Parathyroid adenoma (tissue), 2 donors: ENCODE results near the gene MYOM3.

ENCODE experiments used
- H2AFZ ChIP-seq: fragments of 300-600 bp; sonication (generic); one replicate; pipeline ENCODE4 v1.7.0; 2017; ENCODE audit warnings: antibody characterized with exemption, mild to moderate bottlenecking
- H3K27ac ChIP-seq: fragments of 300-600 bp; sonication (generic); one replicate; pipeline ENCODE4 v1.7.0; 2017
- H3K27me3 ChIP-seq: fragments of 300-600 bp; sonication (generic); one replicate; pipeline ENCODE4 v1.7.0; 2017; ENCODE audit warnings: low read length; ENCODE audit not compliant: control insufficient read depth, insufficient read depth
- H3K36me3 ChIP-seq: fragments of 300-600 bp; sonication (generic); one replicate; pipeline ENCODE4 v1.7.0; 2017; ENCODE audit warnings: low read length; ENCODE audit not compliant: control insufficient read depth, insufficient read depth
- H3K4me1 ChIP-seq: fragments of 300-600 bp; sonication (generic); one replicate; pipeline ENCODE4 v1.7.0; 2017; ENCODE audit warnings: control low read depth
- H3K4me2 ChIP-seq: fragments of 300-600 bp; sonication (generic); one replicate; pipeline ENCODE4 v1.7.0; 2017; ENCODE audit warnings: low read length
- H3K4me3 ChIP-seq: fragments of 300-600 bp; sonication (generic); one replicate; pipeline ENCODE4 v1.7.0; 2017; ENCODE audit warnings: low read depth, low read length
- H3K79me2 ChIP-seq: fragments of 300-600 bp; sonication (generic); one replicate; pipeline ENCODE4 v1.7.0; 2017; ENCODE audit warnings: control low read depth
- H3K9ac ChIP-seq: fragments of 300-600 bp; sonication (generic); one replicate; pipeline ENCODE4 v1.7.0; 2017; ENCODE audit warnings: mild to moderate bottlenecking
- H3K9me3 ChIP-seq: fragments of 300-600 bp; sonication (generic); one replicate; pipeline ENCODE4 v1.7.0; 2017; ENCODE audit warnings: low read length; ENCODE audit not compliant: control insufficient read depth
- TF ChIP-seq, protein P1 (sequence below): fragments of 300-600 bp; sonication (generic); IDR thresholded peaks from one replicate; pipeline ENCODE4 v1.7.0; 2017; ENCODE audit warnings: antibody characterized with exemption, mild to moderate bottlenecking
- donor health status: primary hyperparathyroidism.

MYOM3 gene

DNA sequence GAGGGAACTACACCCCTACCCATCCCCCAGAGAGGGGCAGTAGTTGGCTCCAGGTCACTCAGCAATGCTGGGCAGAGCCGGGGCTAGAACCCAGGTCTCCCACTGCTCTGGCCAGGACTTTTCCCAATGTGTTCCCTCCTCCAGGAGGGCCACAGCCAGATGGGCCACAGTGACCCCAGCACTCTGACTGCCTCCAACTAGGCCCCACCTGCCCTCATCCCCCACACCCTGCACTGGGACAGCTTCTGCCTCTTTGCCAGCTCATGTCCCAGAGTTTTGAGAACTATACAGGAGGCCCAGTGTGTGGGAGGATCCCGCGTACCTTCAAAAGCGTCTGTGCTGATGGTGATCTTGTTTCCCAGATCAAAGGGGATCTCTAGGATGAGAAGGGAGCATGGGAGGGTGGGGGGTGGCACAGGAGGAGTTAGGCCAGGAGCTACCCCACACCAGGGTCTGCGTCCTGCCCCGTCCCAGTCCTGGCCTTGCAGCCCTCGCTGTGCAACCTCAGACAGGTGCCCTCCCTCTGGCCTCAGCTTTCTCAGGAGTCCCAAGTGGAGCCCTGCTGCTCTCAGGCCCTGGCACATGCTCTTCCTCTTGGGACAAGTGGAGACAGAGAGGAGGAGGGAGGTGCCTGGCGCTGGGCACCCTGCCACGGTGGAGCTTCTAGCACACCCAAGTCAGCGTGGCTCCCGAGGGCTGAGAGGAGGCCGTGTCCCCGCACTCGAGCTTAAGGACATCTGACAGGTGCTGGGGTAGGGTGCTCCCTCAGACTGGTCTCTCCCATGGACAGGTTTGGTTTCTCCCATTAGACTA lies 22.0 kb downstream of the MYOM3 start:
- H2AFZ ChIP-seq = no peak overlapping the region
- H3K79me2 ChIP-seq = no peaks in the 10 kb centered on the region
- H3K4me3 ChIP-seq = no peak overlapping the region
- TF ChIP-seq, protein P1, sequence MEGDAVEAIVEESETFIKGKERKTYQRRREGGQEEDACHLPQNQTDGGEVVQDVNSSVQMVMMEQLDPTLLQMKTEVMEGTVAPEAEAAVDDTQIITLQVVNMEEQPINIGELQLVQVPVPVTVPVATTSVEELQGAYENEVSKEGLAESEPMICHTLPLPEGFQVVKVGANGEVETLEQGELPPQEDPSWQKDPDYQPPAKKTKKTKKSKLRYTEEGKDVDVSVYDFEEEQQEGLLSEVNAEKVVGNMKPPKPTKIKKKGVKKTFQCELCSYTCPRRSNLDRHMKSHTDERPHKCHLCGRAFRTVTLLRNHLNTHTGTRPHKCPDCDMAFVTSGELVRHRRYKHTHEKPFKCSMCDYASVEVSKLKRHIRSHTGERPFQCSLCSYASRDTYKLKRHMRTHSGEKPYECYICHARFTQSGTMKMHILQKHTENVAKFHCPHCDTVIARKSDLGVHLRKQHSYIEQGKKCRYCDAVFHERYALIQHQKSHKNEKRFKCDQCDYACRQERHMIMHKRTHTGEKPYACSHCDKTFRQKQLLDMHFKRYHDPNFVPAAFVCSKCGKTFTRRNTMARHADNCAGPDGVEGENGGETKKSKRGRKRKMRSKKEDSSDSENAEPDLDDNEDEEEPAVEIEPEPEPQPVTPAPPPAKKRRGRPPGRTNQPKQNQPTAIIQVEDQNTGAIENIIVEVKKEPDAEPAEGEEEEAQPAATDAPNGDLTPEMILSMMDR = no peak
- no peak overlapping the region for H3K4me2 ChIP-seq
- no peaks in the 10 kb centered on the region for H3K4me1 ChIP-seq
- H3K9me3 ChIP-seq = no peaks in the 10 kb centered on the region
- H3K36me3 ChIP-seq = no peaks in the 10 kb centered on the region
- no peaks in the 10 kb centered on the region for H3K27me3 ChIP-seq
- no peak overlapping the region for H3K27ac ChIP-seq
- no peak overlapping the region for H3K9ac ChIP-seq

DNA sequence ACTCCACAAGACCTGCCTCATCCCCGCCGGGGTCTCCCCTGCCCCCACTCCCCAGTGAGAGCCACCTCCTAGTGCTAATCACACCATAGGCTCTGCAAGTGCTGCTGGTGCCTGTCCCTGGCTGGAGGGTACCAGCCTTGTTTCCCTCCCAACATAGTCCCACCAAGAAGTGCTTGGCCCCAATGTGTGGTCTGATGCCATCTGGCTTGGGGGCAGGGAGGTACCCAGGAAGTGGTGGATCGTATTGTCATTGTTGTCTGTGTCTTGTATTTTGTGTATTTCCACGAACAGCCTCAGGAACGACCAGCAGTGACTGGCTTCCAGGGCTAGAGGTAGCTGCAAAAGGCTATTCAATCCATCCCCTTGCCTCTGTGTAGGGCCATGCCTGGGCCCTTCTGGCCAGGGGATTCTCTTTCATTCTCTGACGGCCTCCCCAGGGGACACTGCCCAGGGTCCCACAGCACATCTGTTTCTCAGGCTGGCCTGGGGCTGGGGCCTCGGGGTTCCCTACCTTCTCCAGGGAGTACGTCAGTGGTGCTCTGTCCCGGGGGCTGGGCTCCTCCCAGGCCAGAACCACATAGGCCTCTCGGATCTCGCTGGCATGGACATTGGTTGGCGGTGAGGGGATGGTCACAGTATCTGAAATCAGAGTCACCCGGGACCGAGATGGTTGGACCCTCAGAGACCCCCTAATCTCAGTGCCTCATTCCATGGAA lies 22.8 kb downstream of the MYOM3 start:
- TF ChIP-seq, protein P1 = no peak
- Histone ChIP-seq H3K4me2 (no peak overlapping the region), H3K4me3 (no peak overlapping the region), H3K4me1 (no peaks in the 10 kb centered on the region), H3K27me3 (no peaks in the 10 kb centered on the region), H3K9ac (no peak overlapping the region), H3K27ac (no peak overlapping the region), H2AFZ (no peak overlapping the region), H3K36me3 (no peaks in the 10 kb centered on the region), H3K79me2 (no peaks in the 10 kb centered on the region), H3K9me3 (no peaks in the 10 kb centered on the region)

DNA sequence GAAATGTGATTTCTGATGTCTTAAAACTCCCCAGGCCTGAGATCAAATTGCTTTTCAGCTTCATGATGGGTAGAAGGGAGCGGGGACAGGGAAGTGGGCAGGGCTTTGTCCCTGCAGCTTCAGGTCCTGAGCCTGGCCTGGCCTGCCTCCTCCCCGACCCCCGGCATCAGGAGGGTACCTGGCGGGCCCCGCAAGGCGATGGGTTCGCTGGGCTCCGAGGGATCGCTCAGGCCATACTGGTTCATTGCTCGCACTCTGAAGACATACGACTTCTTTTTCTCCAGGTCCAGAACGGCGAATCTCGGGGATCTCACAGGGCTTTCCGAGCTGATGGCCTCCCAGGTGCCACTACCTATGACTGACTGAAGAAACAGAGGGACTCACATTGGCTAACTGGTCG lies 25.5 kb downstream of the MYOM3 start:
- TF ChIP-seq, protein P1 = no peak
- no peak overlapping the region for H3K4me3 ChIP-seq
- no peaks in the 10 kb centered on the region for H3K4me1 ChIP-seq
- no peak overlapping the region for H3K27ac ChIP-seq
- H3K79me2 ChIP-seq = no peaks in the 10 kb centered on the region
- H3K4me2 ChIP-seq = no peak overlapping the region
- H3K36me3 ChIP-seq = no peaks in the 10 kb centered on the region
- no peak overlapping the region for H2AFZ ChIP-seq
- no peak overlapping the region for H3K9ac ChIP-seq
- no peaks in the 10 kb centered on the region for H3K9me3 ChIP-seq
- H3K27me3 ChIP-seq = no peaks in the 10 kb centered on the region

DNA sequence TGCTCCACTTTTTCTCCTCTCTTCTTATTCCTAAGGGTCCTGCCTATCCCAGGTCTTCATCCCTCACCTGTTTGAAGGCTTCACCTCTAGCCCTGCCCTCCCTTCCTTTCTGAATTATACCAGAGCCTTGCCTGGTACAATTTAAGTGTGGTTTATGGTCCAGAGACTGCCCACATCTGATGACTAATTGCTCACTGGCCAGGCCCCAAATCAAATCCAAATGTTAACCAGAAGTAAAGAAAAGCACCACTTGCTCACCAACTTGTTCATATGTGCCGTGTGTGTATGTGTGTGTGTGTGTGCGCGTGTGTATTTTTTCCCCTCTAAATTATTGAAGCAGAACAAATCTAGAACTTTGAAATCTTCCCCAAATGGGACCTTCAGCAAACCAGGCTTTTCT lies 26.4 kb downstream of the MYOM3 start:
- H3K27me3 ChIP-seq = no peaks in the 10 kb centered on the region
- no peaks in the 10 kb centered on the region for H3K79me2 ChIP-seq
- H3K36me3 ChIP-seq = no peaks in the 10 kb centered on the region
- no peak overlapping the region for H3K27ac ChIP-seq
- H3K9me3 ChIP-seq = no peaks in the 10 kb centered on the region
- TF ChIP-seq, protein P1 = no peak
- no peak overlapping the region for H2AFZ ChIP-seq
- no peak overlapping the region for H3K4me2 ChIP-seq
- no peak overlapping the region for H3K9ac ChIP-seq
- H3K4me1 ChIP-seq = no peaks in the 10 kb centered on the region
- H3K4me3 ChIP-seq = no peak overlapping the region
